Subcutaneous adipose tissue (tissue), 4 donors: ENCODE measurements around the gene PRKAR2B. TPM values are rescaled to one million over a fixed set of nuclear protein-coding genes. Genes with fewer than 3 reads are reported as not detected.

Experiments used
- total RNA-seq, 4 donors: library from RNA; depleted of rRNA; stranded (reverse); fragments of >200 nt; gene quantifications; one replicate each; pipeline ENCODE4 v1.1.0, GENCODE V29; 2016
- TF ChIP-seq, protein P1 (sequence below): fragments of 450-650 bp; IDR thresholded peaks from one replicate; pipeline ENCODE4 v1.5.1; 2016; ENCODE audit warnings: low read depth, mild to moderate bottlenecking, control low read depth, antibody characterized with exemption, moderate library complexity

PRKAR2B gene
- total RNA-seq, 4 donors from 2014 or later = 224 to 678 (median 404) TPM

DNA sequence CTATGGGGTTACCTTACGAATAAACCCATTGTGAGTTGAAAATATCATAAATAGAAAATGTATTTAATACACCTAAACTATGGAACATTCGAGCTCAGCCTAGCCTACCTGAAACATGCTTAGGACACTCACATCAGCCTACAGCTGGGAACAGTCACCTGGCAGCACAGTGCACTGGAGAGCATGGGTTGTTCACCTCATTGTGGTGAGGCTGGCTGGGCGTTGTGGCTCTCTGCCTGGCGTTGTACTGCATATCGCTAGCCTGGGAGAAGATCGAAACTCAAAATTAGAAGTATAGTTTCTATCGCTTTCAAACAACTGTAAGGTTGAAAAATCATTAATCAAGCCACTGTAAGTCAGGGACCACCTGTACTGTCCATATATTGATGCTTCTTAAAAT lies 107.0 kb downstream of the PRKAR2B start:
- TF ChIP-seq, protein P1, sequence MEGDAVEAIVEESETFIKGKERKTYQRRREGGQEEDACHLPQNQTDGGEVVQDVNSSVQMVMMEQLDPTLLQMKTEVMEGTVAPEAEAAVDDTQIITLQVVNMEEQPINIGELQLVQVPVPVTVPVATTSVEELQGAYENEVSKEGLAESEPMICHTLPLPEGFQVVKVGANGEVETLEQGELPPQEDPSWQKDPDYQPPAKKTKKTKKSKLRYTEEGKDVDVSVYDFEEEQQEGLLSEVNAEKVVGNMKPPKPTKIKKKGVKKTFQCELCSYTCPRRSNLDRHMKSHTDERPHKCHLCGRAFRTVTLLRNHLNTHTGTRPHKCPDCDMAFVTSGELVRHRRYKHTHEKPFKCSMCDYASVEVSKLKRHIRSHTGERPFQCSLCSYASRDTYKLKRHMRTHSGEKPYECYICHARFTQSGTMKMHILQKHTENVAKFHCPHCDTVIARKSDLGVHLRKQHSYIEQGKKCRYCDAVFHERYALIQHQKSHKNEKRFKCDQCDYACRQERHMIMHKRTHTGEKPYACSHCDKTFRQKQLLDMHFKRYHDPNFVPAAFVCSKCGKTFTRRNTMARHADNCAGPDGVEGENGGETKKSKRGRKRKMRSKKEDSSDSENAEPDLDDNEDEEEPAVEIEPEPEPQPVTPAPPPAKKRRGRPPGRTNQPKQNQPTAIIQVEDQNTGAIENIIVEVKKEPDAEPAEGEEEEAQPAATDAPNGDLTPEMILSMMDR = no peak

DNA sequence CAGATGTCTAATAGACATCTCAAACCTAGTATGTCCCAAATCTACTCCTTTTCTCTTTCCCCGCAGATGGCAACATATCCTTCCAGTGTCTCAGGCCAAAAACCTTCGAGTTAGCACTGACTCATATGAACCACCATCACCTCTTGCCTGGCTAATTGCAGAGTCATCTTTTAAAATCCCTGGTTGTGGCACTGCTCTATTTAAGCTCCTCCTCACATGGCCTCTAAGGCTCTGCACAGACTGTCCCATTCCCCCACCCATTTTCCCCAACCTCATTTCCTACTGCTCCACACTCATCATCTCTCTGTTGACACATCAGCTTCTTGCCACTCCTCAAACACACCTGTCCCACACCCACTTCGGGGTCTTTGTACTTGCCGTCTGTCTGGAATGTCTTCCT lies 107.5 kb downstream of the PRKAR2B start:
- TF ChIP-seq, protein P1 = no peak

- TF ChIP-seq, protein P1 = no peak
Observed at GRCh38 chr7:107154826-107155225, 110.3 kb downstream of the PRKAR2B start.

- TF ChIP-seq, protein P1 = no peak
Observed at GRCh38 chr7:107157091-107157490, 112.6 kb downstream of the PRKAR2B start.

GRCh38 chr7:107158028-107158427 lies 113.5 kb downstream of the PRKAR2B start:
- TF ChIP-seq, protein P1 = no peak

GRCh38 chr7:107160389-107160788 lies 115.9 kb downstream of the PRKAR2B start:
- TF ChIP-seq, protein P1 = no peak

DNA sequence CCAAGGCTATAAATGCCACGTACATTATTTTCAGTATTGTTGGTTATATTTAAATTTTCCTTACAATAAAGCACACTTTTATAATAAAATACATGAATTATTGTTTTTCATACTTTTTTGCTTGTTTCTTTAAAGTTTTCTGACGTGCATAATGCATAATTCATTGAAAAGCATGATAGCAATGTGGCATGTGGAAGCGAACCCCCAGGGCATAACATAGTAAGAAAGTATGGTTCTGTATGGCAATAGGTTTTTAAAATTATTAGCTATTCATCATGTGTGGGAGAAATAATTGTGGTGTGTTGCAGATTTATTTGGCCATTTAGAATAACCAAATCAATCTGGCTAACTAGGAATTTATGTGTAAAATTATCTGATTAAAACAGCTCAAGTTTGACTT lies 116.9 kb downstream of the PRKAR2B start:
- TF ChIP-seq, protein P1 = no peak
